Activated CD4-positive, CD25-positive, alpha-beta regulatory T cell treated with anti-CD3 and anti-CD28 coated beads, Interleukin-2, amount 50 U/mL, for 16 hours (primary cell): ENCODE results near the gene AK2.
"Not testable (repeated sequence)": the region's sequence is repeated elsewhere in the genome, so short reads cannot be mapped to it uniquely, and the experiment has no call there.

Source experiments
- DNase-seq: peaks from one replicate; pipeline ENCODE4 v3.0.0-alpha.2; 2020; ENCODE audit warnings: low read depth, low spot score

Gene AK2

GRCh38 chr1:32998997-32999396, 37.7 kb downstream of the AK2 start:
- no peak for DNase-seq

DNA sequence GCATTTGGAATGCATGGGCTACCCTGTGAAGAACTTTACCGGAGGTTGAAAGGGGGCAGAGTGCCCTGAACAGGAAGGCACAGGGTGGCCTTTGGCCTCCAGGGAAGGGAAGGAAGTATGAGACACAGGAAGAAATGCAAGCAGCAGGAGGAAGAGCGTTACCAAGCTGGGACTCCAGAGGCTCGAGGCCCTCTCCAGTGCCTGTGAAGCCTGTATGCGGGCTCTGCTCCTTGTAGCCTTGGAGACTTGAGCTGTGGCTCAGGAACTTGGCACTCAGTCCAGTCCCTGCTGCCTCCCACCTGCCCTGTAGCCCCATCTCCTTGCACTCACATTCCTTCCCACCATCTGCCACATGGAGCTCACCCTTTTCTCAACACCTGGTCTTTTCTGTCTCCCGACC, 38.6 kb downstream of the AK2 start:
- DNase-seq, result no peak

- DNase-seq, result no peak
Measured at GRCh38 chr1:32997381-32997891, 39.2 kb downstream of the AK2 start.

GRCh38 chr1:32993324-32993636, 43.4 kb downstream of the AK2 start:
- DNase-seq, result not testable (repeated sequence)

GRCh38 chr1:32992489-32993323, 44.0 kb downstream of the AK2 start:
- DNase-seq, result no peak

GRCh38 chr1:32991819-32992488, 44.7 kb downstream of the AK2 start:
- DNase-seq, result no peak

GRCh38 chr1:32991386-32991785, 45.3 kb downstream of the AK2 start:
- DNase-seq, result no peak

- DNase-seq, result no peak
Measured at GRCh38 chr1:32990887-32991286, 45.8 kb downstream of the AK2 start.

GRCh38 chr1:32989160-32990050, 47.3 kb downstream of the AK2 start:
- no peak for DNase-seq

- no peak for DNase-seq
Measured at GRCh38 chr1:32988665-32989064, 48.0 kb downstream of the AK2 start.

GRCh38 chr1:32985226-32985625, 51.5 kb downstream of the AK2 start:
- DNase-seq, result no peak

GRCh38 chr1:32984455-32985171, 52.1 kb downstream of the AK2 start:
- DNase-seq, result no peak

- no peak for DNase-seq
Measured at GRCh38 chr1:32984090-32984454, 52.6 kb downstream of the AK2 start.

DNA sequence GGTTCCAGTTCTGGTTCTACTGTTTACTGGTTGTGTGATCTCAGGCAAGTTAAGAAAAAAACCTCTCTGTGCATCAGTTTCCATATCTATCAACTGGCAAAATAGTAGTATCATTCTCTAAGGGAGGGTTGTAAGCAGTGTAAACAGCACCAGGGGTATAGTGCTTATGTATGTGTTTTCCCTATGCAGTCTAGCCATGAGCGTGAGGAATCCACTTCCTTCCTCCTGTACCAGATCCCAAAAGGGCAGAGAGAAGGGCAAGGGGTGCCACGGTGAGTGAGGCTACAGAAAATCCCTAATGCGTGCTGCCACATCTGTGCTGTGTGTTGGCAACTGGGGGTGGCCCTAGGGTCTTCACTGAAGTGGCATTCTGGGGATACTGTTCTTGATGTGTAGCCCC, 53.7 kb downstream of the AK2 start:
- no peak for DNase-seq

GRCh38 chr1:32981003-32981901, 55.4 kb downstream of the AK2 start:
- peak; percentile 44 for DNase-seq

DNA sequence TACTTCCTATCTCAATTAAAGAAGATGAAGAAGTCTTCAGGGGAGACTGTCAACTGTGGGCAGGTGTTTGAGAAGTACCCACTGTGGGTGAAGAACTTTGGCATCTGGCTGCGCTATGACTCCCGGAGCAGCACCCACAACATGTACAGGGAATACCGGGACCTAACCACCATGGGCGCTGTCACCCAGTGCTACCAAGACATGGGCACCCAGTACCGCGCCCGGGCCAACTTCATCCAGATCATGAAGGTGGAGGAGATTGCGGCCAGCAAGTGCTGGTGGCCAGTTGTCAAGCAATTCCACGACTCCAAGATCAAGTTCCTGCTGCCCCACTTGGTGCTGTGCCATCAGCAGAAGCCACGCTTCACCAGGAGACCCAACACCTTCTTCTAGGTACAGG, 56.6 kb downstream of the AK2 start:
- DNase-seq, result no peak

DNA sequence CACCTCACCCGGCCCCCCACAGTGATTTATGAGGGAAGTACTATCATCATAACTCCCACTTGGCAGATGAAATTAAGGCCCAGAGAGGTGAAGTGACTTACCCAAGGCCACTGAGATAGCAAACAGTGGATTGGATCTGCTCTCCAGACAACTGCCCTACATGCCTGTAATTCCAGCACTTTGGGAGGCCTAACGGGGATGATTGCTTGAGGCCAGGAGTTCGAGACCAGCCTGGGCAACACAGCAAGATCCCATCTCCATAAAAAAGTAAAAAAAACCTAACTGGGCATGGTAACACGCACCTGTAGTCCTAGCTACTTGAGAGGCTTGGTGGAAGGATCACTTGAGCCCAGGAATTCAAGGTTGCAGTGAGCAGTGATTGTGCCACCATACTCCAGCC, 57.8 kb downstream of the AK2 start:
- DNase-seq, result no peak

- no peak for DNase-seq
Measured at GRCh38 chr1:32977546-32978087, 59.1 kb downstream of the AK2 start.

DNA sequence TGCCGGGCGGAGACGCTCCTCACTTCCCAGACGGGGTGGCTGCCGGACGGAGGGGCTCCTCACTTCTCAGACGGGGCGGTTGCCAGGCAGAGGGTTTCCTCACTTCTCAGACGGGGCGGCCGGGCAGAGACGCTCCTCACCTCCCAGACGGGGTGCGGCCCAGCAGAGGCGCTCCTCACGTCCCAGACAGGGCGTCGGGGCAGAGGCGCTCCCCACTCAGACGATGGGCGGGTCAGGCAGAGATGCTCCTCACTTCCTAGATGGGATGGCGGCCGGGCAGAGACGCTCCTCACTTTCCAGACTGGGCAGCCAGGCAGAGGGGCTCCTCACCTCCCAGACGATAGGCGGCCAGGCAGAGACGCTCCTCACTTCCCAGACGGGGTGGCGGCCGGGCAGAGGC, 61.6 kb downstream of the AK2 start:
- DNase-seq, result not testable (repeated sequence)

DNA sequence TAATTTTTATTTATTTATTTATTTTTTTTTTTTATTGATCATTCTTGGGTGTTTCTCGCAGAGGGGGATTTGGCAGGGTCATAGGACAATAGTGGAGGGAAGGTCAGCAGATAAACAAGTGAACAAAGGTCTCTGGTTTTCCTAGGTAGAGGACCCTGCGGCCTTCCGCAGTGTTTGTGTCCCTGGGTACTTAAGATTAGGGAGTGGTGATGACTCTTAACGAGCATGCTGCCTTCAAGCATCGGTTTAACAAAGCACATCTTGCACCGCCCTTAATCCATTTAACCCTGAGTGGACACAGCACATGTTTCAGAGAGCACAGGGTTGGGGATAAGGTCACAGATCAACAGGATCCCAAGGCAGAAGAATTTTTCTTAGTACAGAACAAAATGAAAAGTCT, 63.2 kb downstream of the AK2 start:
- DNase-seq, result not testable (repeated sequence)
